Naive B cell (primary cell): ENCODE measurements around the gene CLRN2. TPM values are rescaled to one million over a fixed set of nuclear protein-coding genes. Genes with fewer than 3 reads are reported as not detected.

Experiments
- ATAC-seq, 2 donors: fragments of 150-1000 bp; cut with Tn5 transposase; 2 replicates each; pipeline ENCODE4 v1.10.0; 2021; ENCODE audit warnings: low read depth in 2 of 2, mild to moderate bottlenecking in 2 of 2, moderate library complexity in 2 of 2
- DNase-seq: peaks from one replicate; pipeline ENCODE4 v3.0.0; 2022
- H3K27ac Mint-ChIP-seq, 6 donors: one replicate each; pipeline ENCODE4 v1.8.0; 2020 to 2022; ENCODE audit warnings: mild to moderate bottlenecking in 6 of 6, mixed read lengths in 6 of 6, moderate library complexity in 5 of 6, inconsistent platforms in 2 of 6
- H3K27me3 Mint-ChIP-seq, 3 donors: one replicate each; pipeline ENCODE4 v1.8.0; 2021 to 2022; ENCODE audit warnings: mixed read lengths in 3 of 3, mild to moderate bottlenecking in 1 of 3
- H3K36me3 Mint-ChIP-seq, 2 donors: one replicate each; pipeline ENCODE4 v1.8.0; 2020 to 2022; ENCODE audit warnings: mixed read lengths in 2 of 2, inconsistent platforms in 1 of 2, mild to moderate bottlenecking in 1 of 2
- H3K4me1 Mint-ChIP-seq, 3 donors: one replicate each; pipeline ENCODE4 v1.8.0; 2020 to 2022; ENCODE audit warnings: mixed read lengths in 3 of 3, inconsistent platforms in 1 of 3, mild to moderate bottlenecking in 1 of 3, moderate library complexity in 1 of 3
- H3K4me3 Mint-ChIP-seq, 8 donors: one replicate each; pipeline ENCODE4 v1.8.0; 2020 to 2022; ENCODE audit warnings: mild to moderate bottlenecking in 8 of 8, mixed read lengths in 8 of 8, moderate library complexity in 8 of 8, inconsistent platforms in 2 of 8
- H3K9me3 Mint-ChIP-seq, 7 donors: one replicate each; pipeline ENCODE4 v1.8.0; 2020 to 2022; ENCODE audit warnings: mixed read lengths in 7 of 7, mild to moderate bottlenecking in 5 of 7, inconsistent platforms in 2 of 7, moderate library complexity in 1 of 7
- polyA plus RNA-seq, 6 donors: library from polyadenylated mRNA; unstranded; fragments of 300-500 nt; fragmentation: Illumina TruSeq; gene quantifications; one replicate each; pipeline ENCODE4 v1.2.3, GENCODE V29; 2021; ENCODE audit warnings: low read depth in 6 of 6

Gene CLRN2
- polyA plus RNA-seq, 6 donors from 2014 or later = not detected

DNA sequence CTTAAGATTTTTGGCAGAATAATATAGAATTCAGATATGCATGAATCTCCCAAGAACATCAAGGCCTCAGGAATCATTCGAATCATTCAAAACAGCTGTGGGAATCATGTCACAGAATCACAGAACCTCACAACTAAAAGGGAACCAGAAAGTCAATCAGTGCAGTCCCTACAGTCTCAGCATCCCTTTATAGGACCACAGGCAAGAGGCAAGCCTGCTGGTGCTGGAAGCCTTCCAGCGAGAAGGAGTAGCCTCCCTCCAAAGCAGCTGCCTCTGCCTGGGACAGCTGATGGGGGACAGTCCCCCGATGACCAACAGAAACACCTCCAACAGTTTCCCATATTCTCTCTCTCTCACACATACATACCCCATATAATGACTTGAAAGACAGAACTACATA is 23.8 kb upstream of the CLRN2 start:
- H3K27me3 Mint-ChIP-seq = no peaks in the 10 kb centered on the region
- DNase-seq (no peak), ATAC-seq (no peak)
- H3K36me3 Mint-ChIP-seq = peaks cover 8 to 13% of the 10 kb centered on the region in 2 donors
- no peak overlapping the region for H3K27ac Mint-ChIP-seq
- peaks cover 3 to 9% (median 8%) of the 10 kb centered on the region in 3 donors for H3K4me1 Mint-ChIP-seq
- H3K4me3 Mint-ChIP-seq = no peak overlapping the region
- H3K9me3 Mint-ChIP-seq = no peaks in the 10 kb centered on the region

DNA sequence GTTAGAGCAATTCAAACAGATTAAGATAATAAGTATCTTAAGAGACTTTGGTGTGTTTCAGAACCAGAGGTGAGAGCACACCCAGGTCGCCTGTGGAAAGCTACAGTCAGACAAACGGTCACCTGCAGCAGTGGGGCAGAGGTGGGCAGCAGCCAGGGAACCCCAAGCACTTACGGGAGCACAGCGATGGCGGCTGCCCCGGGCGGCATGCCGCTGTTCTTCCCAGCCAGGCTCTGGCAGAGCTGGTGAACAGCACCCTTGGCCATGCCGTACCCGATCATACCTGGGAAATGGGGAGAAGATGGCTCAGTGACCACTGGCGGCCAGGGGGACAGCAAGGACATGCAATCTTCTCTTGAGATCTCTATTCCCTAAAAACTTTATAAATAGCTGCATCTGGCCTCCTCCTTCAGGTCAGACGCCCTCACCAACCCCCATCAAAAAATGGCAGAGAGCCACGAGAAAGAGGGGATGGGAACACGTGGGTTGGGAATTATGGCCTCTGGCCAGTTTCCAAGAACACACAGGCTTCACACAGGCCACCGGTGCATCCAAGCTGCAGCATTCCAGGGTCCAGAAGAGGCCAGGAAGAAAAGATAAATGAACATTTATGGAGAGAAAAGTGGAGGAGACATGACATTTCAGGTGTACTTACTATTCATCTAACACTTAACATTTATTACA is 22.8 kb upstream of the CLRN2 start:
- DNase-seq = no peak
- H3K4me3 Mint-ChIP-seq = no peak overlapping the region
- peak overlapping the region in 1 of 6 donors; percentile 10 for H3K27ac Mint-ChIP-seq
- H3K4me1 Mint-ChIP-seq = peaks cover 3 to 9% (median 8%) of the 10 kb centered on the region in 3 donors
- H3K36me3 Mint-ChIP-seq = peaks cover 6 to 8% of the 10 kb centered on the region in 2 donors
- H3K27me3 Mint-ChIP-seq = no peaks in the 10 kb centered on the region
- no peak for ATAC-seq
- no peaks in the 10 kb centered on the region for H3K9me3 Mint-ChIP-seq

DNA sequence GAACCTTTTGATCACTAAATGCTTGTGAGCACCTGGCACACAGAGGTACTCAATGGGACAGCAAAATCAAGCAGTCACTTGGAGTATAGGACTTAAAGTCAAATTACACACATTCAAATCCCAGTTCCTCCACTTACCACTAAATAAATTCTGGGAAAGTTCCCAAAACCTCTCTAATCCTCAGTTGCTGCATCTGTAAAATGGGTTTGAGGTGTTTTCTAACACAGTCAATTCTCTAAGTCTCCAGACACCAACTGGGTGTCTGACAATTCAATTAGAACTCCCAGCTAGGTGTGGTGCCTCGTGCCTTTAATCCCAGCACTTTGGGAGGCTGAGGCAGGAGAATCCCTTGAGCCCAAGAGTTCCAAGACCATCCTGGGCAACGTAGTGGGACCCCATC is 22.1 kb upstream of the CLRN2 start:
- Mint-ChIP-seq H3K4me1 (peaks cover 3 to 9% (median 8%) of the 10 kb centered on the region in 3 donors), H3K27ac (no peak overlapping the region), H3K27me3 (no peaks in the 10 kb centered on the region), H3K9me3 (no peaks in the 10 kb centered on the region), H3K36me3 (peaks cover 8 to 9% of the 10 kb centered on the region in 2 donors), H3K4me3 (no peak overlapping the region)
- ATAC-seq = no peak
- DNase-seq = no peak

- peaks cover 3 to 9% (median 8%) of the 10 kb centered on the region in 3 donors for H3K4me1 Mint-ChIP-seq
- H3K27me3 Mint-ChIP-seq = no peaks in the 10 kb centered on the region
- no peaks in the 10 kb centered on the region for H3K9me3 Mint-ChIP-seq
- no peak overlapping the region for H3K4me3 Mint-ChIP-seq
- H3K27ac Mint-ChIP-seq = no peak overlapping the region
- peaks cover 8 to 16% of the 10 kb centered on the region in 2 donors for H3K36me3 Mint-ChIP-seq
- ATAC-seq (no peak), DNase-seq (no peak)
These were observed 21.3 kb upstream of the CLRN2 start for GRCh38 chr4:17493619-17494018.

DNA sequence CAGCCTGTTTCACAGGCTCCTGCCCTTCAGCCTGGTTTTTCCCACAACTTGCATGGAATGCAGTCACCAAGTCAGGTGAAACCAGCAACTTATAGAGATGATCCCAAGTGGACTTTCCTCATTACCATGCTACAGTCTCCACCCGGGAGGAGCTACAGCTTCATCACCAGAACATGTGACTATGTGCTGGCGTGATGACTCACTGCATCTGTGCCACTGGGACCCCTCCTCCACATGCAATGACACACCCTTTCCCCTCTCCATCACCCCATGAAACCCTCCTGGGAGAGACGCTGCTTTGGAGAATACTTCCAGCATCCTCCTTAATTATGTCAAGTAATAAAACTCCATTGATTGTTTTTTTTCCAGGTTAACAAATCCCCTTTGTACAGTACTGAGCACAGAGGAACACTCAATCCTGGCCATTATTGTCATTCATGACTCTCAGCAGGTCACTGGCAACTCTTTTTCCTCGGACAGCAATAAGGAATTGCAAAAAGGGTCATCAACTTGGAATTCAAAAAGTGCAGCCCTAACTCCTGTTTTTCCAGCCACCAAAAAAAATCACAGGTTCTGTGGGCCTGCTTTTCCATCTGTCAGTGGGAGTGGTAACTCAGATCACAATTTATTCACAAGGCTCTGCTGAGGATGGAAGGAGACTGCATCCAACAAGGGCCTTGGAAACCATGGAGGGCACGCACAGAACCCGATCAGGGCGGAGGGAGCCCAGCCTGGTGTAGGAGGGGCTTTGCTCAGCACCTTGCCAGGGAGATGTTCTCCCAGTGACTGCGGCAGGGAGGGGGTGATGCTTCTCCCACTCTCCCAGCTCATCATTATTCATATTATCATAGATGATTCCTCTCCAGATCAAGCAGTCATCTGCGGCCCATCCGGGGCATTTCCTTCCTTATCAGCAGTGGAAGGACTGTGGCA is 20.4 kb upstream of the CLRN2 start:
- H3K27ac Mint-ChIP-seq = no peak overlapping the region
- H3K9me3 Mint-ChIP-seq = no peaks in the 10 kb centered on the region
- no peak overlapping the region for H3K4me3 Mint-ChIP-seq
- peaks cover 14 to 17% of the 10 kb centered on the region in 2 donors for H3K36me3 Mint-ChIP-seq
- DNase-seq (no peak), ATAC-seq (no peak)
- peaks cover 0 to 6% (median 4%) of the 10 kb centered on the region in 3 donors for H3K4me1 Mint-ChIP-seq
- H3K27me3 Mint-ChIP-seq = no peaks in the 10 kb centered on the region

GRCh38 chr4:17497890-17498523 is 17.0 kb upstream of the CLRN2 start:
- peaks cover 16 to 27% of the 10 kb centered on the region in 2 donors for H3K36me3 Mint-ChIP-seq
- no peak overlapping the region for H3K27ac Mint-ChIP-seq
- H3K9me3 Mint-ChIP-seq = no peaks in the 10 kb centered on the region
- ATAC-seq (no peak), DNase-seq (no peak)
- H3K4me1 Mint-ChIP-seq = no peaks in the 10 kb centered on the region
- no peak overlapping the region for H3K4me3 Mint-ChIP-seq
- no peaks in the 10 kb centered on the region for H3K27me3 Mint-ChIP-seq

- Mint-ChIP-seq H3K27me3 (no peaks in the 10 kb centered on the region), H3K36me3 (peaks cover 23 to 37% of the 10 kb centered on the region in 2 donors), H3K4me1 (no peaks in the 10 kb centered on the region), H3K9me3 (no peaks in the 10 kb centered on the region), H3K4me3 (no peak overlapping the region), H3K27ac (no peak overlapping the region)
- DNase-seq = no peak
- ATAC-seq = no peak
These were observed 14.4 kb upstream of the CLRN2 start for GRCh38 chr4:17500574-17500973.

GRCh38 chr4:17502756-17503155 is 12.2 kb upstream of the CLRN2 start:
- H3K27me3 Mint-ChIP-seq = no peaks in the 10 kb centered on the region
- H3K4me3 Mint-ChIP-seq = no peak overlapping the region
- H3K27ac Mint-ChIP-seq = no peak overlapping the region
- H3K36me3 Mint-ChIP-seq = peaks cover 23 to 36% of the 10 kb centered on the region in 2 donors
- DNase-seq = no peak
- ATAC-seq = no peak
- no peaks in the 10 kb centered on the region for H3K9me3 Mint-ChIP-seq
- H3K4me1 Mint-ChIP-seq = no peaks in the 10 kb centered on the region

GRCh38 chr4:17504081-17504480 is 10.9 kb upstream of the CLRN2 start:
- no peak for ATAC-seq
- no peak for DNase-seq
- H3K4me1 Mint-ChIP-seq = peaks cover 0 to 4% (median 0%) of the 10 kb centered on the region in 3 donors
- no peaks in the 10 kb centered on the region for H3K27me3 Mint-ChIP-seq
- H3K36me3 Mint-ChIP-seq = peaks cover 22 to 23% of the 10 kb centered on the region in 2 donors
- no peak overlapping the region for H3K4me3 Mint-ChIP-seq
- H3K27ac Mint-ChIP-seq = peak overlapping the region in 1 of 6 donors; percentile 49
- H3K9me3 Mint-ChIP-seq = no peaks in the 10 kb centered on the region

DNA sequence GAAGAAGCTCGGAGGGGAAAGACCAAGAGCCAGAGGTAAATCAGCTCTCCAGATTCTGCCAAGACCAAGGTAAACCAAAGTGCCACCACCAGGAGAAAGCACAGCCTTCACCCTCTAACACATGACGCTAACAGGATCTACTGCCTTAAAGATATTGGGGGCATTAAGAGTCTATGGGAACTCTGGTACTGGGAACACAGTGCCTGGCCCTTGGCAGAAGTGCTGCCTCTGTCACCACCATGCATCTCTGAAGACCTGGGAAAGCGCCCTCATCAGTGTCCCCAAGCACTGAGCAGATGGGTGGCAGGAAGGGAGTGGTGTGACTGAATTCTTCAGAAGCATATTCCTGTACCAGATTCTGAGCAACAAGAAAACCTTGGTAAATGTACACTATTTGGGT is 4.4 kb upstream of the CLRN2 start:
- Mint-ChIP-seq H3K9me3 (no peaks in the 10 kb centered on the region), H3K27ac (peak overlapping the region in 2 of 6 donors; percentile 32 to 46), H3K4me1 (peaks cover 21 to 32% (median 26%) of the 10 kb centered on the region in 3 donors), H3K36me3 (no peaks in the 10 kb centered on the region), H3K27me3 (peaks cover 0 to 8% (median 6%) of the 10 kb centered on the region in 3 donors), H3K4me3 (peak overlapping the region in 7 of 8 donors; percentile 22 to 98 (median 90))
- no peak for ATAC-seq
- DNase-seq = no peak

GRCh38 chr4:17511051-17511450 is 3.9 kb upstream of the CLRN2 start:
- DNase-seq (no peak), ATAC-seq (no peak)
- Mint-ChIP-seq H3K27me3 (peaks cover 0 to 10% (median 6%) of the 10 kb centered on the region in 3 donors), H3K36me3 (no peaks in the 10 kb centered on the region), H3K9me3 (no peaks in the 10 kb centered on the region), H3K4me1 (peaks cover 21 to 32% (median 26%) of the 10 kb centered on the region in 3 donors), H3K27ac (no peak overlapping the region), H3K4me3 (peak overlapping the region; percentile 78 to 98 (median 92))

GRCh38 chr4:17511509-17511949 is 3.4 kb upstream of the CLRN2 start:
- H3K27ac Mint-ChIP-seq = peak overlapping the region in 4 of 6 donors; percentile 31 to 90 (median 44)
- no peaks in the 10 kb centered on the region for H3K36me3 Mint-ChIP-seq
- H3K4me1 Mint-ChIP-seq = peaks cover 21 to 32% (median 26%) of the 10 kb centered on the region in 3 donors
- peaks cover under 1 to 12% (median 6%) of the 10 kb centered on the region in 3 donors for H3K27me3 Mint-ChIP-seq
- H3K9me3 Mint-ChIP-seq = no peaks in the 10 kb centered on the region
- DNase-seq = no peak
- ATAC-seq = peak; percentile 59 to 68
- peak overlapping the region; percentile 78 to 98 (median 92) for H3K4me3 Mint-ChIP-seq
